Keratinocyte (primary cell): ENCODE results near the gene MIGA2. TPM values are rescaled to one million over a fixed set of nuclear protein-coding genes. Genes with fewer than 3 reads are reported as not detected.
"Not testable (repeated sequence)": the region's sequence is repeated elsewhere in the genome, so short reads cannot be mapped to it uniquely, and the experiment has no call there.

Source experiments
- DNase-seq: peaks from one replicate; pipeline ENCODE4 v3.0.0-alpha.2; 2011; ENCODE audit warnings: low read depth, missing footprints, low spot score
- FAIRE-seq: peaks from 2 replicates; lab custom pipeline; 2011; peaks lifted over from hg19 to GRCh38; lab: Jason Lieb, UNC
- H2AFZ ChIP-seq: 2 replicates; pipeline ENCODE4 v1.6.0; 2012; ENCODE audit warnings: low read length, control low read depth, inconsistent platforms; ENCODE audit not compliant: control insufficient read depth
- H3K27ac ChIP-seq: 2 replicates; pipeline ENCODE4 v1.5.1; 2011; ENCODE audit warnings: low read length; ENCODE audit not compliant: control insufficient read depth, insufficient read depth
- H3K27me3 ChIP-seq: 3 replicates; pipeline ENCODE4 v1.6.0; 2011; ENCODE audit warnings: low read length; ENCODE audit not compliant: control insufficient read depth, insufficient read depth; ENCODE audit errors: extremely low read depth
- H3K36me3 ChIP-seq, 2 experiments: 2 replicates in 1 of 2; 3 replicates in 1 of 2; pipeline ENCODE4 v1.5.1; 2011; ENCODE audit warnings: low read length in 2 of 2, mild to moderate bottlenecking in 1 of 2; ENCODE audit not compliant: control insufficient read depth in 2 of 2, insufficient read depth in 2 of 2; ENCODE audit errors: extremely low read depth in 1 of 2
- H3K4me1 ChIP-seq: 3 replicates; pipeline ENCODE4 v1.5.1; 2011; ENCODE audit warnings: low read length; ENCODE audit not compliant: control insufficient read depth, insufficient read depth; ENCODE audit errors: extremely low read depth
- H3K4me2 ChIP-seq: 3 replicates; pipeline ENCODE4 v1.6.0; 2011; ENCODE audit warnings: low read depth, low read length; ENCODE audit not compliant: control insufficient read depth, insufficient read depth; ENCODE audit errors: extremely low read depth
- H3K4me3 ChIP-seq, 3 experiments: fragments of 200-600 bp in 1 of 3; sonication (generic) in 1 of 3; 2 replicates in 2 of 3; 3 replicates in 1 of 3; pipeline ENCODE4 v1.5.1; 2011 to 2016; ENCODE audit warnings: low read length in 3 of 3, mild to moderate bottlenecking in 3 of 3, control low read depth in 2 of 3, inconsistent platforms in 1 of 3, low read depth in 1 of 3, mixed read lengths in 1 of 3, mixed run types in 1 of 3, moderate library complexity in 1 of 3; ENCODE audit not compliant: control insufficient read depth in 2 of 3, insufficient read depth in 2 of 3; ENCODE audit errors: extremely low read depth in 1 of 3
- H3K79me2 ChIP-seq: 2 replicates; pipeline ENCODE4 v1.6.0; 2012; ENCODE audit warnings: low read length; ENCODE audit not compliant: control insufficient read depth, insufficient read depth
- H3K9ac ChIP-seq: 3 replicates; pipeline ENCODE4 v1.6.0; 2011; ENCODE audit warnings: low read length; ENCODE audit not compliant: control insufficient read depth, insufficient read depth; ENCODE audit errors: extremely low read depth
- H3K9me1 ChIP-seq: 3 replicates; pipeline ENCODE4 v1.6.0; 2011; ENCODE audit warnings: low read length; ENCODE audit not compliant: control insufficient read depth, insufficient read depth; ENCODE audit errors: extremely low read depth
- H3K9me3 ChIP-seq: 2 replicates; pipeline ENCODE4 v1.5.1; 2012; ENCODE audit warnings: low read depth, low read length; ENCODE audit not compliant: control insufficient read depth
- H4K20me1 ChIP-seq: 3 replicates; pipeline ENCODE4 v1.6.0; 2011; ENCODE audit warnings: low read length; ENCODE audit not compliant: control insufficient read depth, insufficient read depth; ENCODE audit errors: extremely low read depth
- EZH2 ChIP-seq: IDR thresholded peaks from one replicate; pipeline ENCODE4 v1.6.1; 2012; ENCODE audit warnings: inconsistent platforms, mild to moderate bottlenecking, low read length, moderate library complexity
- dilution Hi-C: fragments of 300-500 bp; cut with MboI; formaldehyde crosslinking; loops from one replicate; pipeline ENCODE4 v1.7.0; 2020; ENCODE audit warnings: low sequenced_read_pairs; ENCODE audit not compliant: extremely low pct_ligation_motif_present
- polyA plus RNA-seq, 5 experiments: library from polyadenylated mRNA; depleted of rRNA in 3 of 5; stranded (reverse) in 3 of 5; stranded (forward) in 1 of 5; unstranded in 1 of 5; fragments of >200 nt; gene quantifications; 1 replicate in 1 of 5; 2 replicates in 3 of 5; 3 replicates in 1 of 5; pipeline versions ENCODE4 v1.2.1 to v1.2.3, GENCODE V29; 2011 to 2012; ENCODE audit warnings: missing spikeins in 2 of 5, low read depth in 1 of 5, low replicate concordance in 1 of 5
- TF ChIP-seq, protein P1 (sequence below), 3 experiments: IDR thresholded peaks in 1 of 3; conservative IDR thresholded peaks in 1 of 3; optimal IDR thresholded peaks in 1 of 3; 2 replicates in 2 of 3; 3 replicates in 1 of 3; pipeline versions ENCODE3 to v1.5.1; 2011; ENCODE audit warnings: low read length in 3 of 3, mild to moderate bottlenecking in 3 of 3, moderate library complexity in 2 of 3, control low read depth in 1 of 3, inconsistent platforms in 1 of 3; ENCODE audit not compliant: insufficient read depth in 2 of 3; ENCODE audit errors: extremely low read depth in 1 of 3

MIGA2 gene
- polyA plus RNA-seq, 1 donor (not counting 4 experiments of a cell fraction or from before 2014, with no cell fraction given), result 8.5 TPM

GRCh38 chr9:129002992-129003391, 33.4 kb upstream of the MIGA2 start:
- Histone ChIP-seq H3K36me3 (peaks cover 43 to 59% of the 10 kb centered on the region in 2 experiments), H3K27me3 (no peaks in the 10 kb centered on the region), H4K20me1 (peaks cover 3% of the 10 kb centered on the region), H3K9me1 (no peaks in the 10 kb centered on the region), H3K4me3 (no peak overlapping the region), H3K9ac (no peak overlapping the region), H2AFZ (no peak overlapping the region), H3K9me3 (no peaks in the 10 kb centered on the region), H3K4me1 (peaks cover 11% of the 10 kb centered on the region), H3K79me2 (no peaks in the 10 kb centered on the region), H3K27ac (no peak overlapping the region), H3K4me2 (no peak overlapping the region)
- dilution Hi-C loops, result no loop called here
- DNase-seq (no peak), FAIRE-seq (no peak)
- TF ChIP-seq, protein P1, sequence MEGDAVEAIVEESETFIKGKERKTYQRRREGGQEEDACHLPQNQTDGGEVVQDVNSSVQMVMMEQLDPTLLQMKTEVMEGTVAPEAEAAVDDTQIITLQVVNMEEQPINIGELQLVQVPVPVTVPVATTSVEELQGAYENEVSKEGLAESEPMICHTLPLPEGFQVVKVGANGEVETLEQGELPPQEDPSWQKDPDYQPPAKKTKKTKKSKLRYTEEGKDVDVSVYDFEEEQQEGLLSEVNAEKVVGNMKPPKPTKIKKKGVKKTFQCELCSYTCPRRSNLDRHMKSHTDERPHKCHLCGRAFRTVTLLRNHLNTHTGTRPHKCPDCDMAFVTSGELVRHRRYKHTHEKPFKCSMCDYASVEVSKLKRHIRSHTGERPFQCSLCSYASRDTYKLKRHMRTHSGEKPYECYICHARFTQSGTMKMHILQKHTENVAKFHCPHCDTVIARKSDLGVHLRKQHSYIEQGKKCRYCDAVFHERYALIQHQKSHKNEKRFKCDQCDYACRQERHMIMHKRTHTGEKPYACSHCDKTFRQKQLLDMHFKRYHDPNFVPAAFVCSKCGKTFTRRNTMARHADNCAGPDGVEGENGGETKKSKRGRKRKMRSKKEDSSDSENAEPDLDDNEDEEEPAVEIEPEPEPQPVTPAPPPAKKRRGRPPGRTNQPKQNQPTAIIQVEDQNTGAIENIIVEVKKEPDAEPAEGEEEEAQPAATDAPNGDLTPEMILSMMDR (optimal IDR thresholded peaks at IDR 0.05 in 1 of 3, IDR thresholded peaks at IDR 0.05 in 1 of 3, conservative IDR thresholded peaks at IDR 0.05 in 1 of 3; ENCODE audit: extremely low read depth in 1 of 3, insufficient read depth in 2 of 3, low read length in 3 of 3), result no peak
- no peak for TF ChIP-seq EZH2

DNA sequence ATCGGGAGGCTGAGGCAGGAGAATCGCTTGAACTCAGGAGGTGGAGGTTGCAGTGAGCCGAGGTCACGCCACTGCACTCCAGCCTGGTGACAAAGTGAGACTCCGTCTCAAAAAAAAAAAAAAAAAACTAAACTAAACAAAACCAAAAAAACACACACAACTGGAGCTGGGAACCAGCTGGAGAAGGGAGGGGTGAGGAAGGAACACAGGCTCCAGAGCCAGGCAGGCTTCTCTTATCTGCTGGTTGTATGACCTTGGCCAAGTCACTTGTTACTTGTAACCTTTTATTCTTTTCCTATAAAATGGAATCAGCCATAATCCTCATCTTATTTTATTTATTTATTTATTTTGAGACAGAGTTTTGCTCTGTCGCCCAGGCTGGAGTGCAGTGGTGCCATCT, 32.3 kb upstream of the MIGA2 start:
- H4K20me1 ChIP-seq, H2AFZ ChIP-seq, dilution Hi-C loops, H3K4me3 ChIP-seq, H3K4me2 ChIP-seq, FAIRE-seq, H3K27ac ChIP-seq, H3K9me3 ChIP-seq, DNase-seq, H3K9ac ChIP-seq, H3K79me2 ChIP-seq, H3K9me1 ChIP-seq, H3K4me1 ChIP-seq, H3K27me3 ChIP-seq: not testable (repeated sequence)
- H3K36me3 ChIP-seq, result peaks cover 42 to 54% of the 10 kb centered on the region in 2 experiments

- peaks cover 41 to 48% of the 10 kb centered on the region in 2 experiments for H3K36me3 ChIP-seq
- H2AFZ ChIP-seq, result no peak overlapping the region
- TF ChIP-seq, protein P1 (optimal IDR thresholded peaks at IDR 0.05 in 1 of 3, IDR thresholded peaks at IDR 0.05 in 1 of 3, conservative IDR thresholded peaks at IDR 0.05 in 1 of 3; ENCODE audit: extremely low read depth in 1 of 3, insufficient read depth in 2 of 3, low read length in 3 of 3), result no peak
- no peak for TF ChIP-seq EZH2
- H4K20me1 ChIP-seq, result peaks cover 3% of the 10 kb centered on the region
- FAIRE-seq, result no peak
- H3K4me1 ChIP-seq, result peaks cover 5% of the 10 kb centered on the region
- H3K9me1 ChIP-seq, result no peaks in the 10 kb centered on the region
- H3K9ac ChIP-seq, result no peak overlapping the region
- no peaks in the 10 kb centered on the region for H3K79me2 ChIP-seq
- no peak overlapping the region for H3K4me2 ChIP-seq
- no peak overlapping the region for H3K4me3 ChIP-seq
- no peak overlapping the region for H3K27ac ChIP-seq
- dilution Hi-C loops, result no loop called here
- no peak for DNase-seq
- no peaks in the 10 kb centered on the region for H3K27me3 ChIP-seq
- H3K9me3 ChIP-seq, result no peaks in the 10 kb centered on the region
These were observed 31.0 kb upstream of the MIGA2 start for GRCh38 chr9:129005336-129005997.
